ENCODE measurements around the gene AKAP11. TPM values are rescaled to one million over a fixed set of nuclear protein-coding genes. Genes with fewer than 3 reads are reported as not detected.

Gene AKAP11
- total and polyA plus RNA-seq, 2 of the 8 experiments (the other 6 are each of a cell fraction or from before 2014, with no cell fraction given): 4.5 to 21.9 TPM

DNA sequence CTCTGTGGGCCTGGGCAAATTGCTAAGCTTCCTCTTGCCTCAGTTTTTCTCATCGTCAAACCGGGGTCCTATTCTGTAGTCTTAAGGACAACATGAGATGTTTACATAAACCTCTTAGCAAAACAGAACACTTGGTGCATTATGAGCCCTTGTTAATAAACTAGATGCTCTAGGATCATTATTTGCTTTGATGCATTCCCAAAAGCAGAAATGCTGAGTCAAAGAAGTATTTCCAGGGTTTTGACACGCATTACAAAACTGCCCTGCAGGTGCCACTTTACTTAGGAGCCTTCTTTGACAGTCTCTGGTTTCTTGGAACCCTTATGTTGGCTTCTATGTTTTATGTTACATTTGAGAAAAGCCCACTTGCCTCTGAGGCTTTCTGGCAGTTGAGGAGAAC lies 12.1 kb downstream of the AKAP11 start:
- Histone ChIP-seq H2AK5ac (ENCODE audit: low read depth, low read length) (no peak overlapping the region), H2BK12ac (ENCODE audit: low read depth, low read length) (no peak overlapping the region), H3K9ac (replicated peaks in 1 of 4; ENCODE audit: extremely low read depth in 1 of 4, low read depth in 3 of 4, low read length in 3 of 4) (no peak overlapping the region), H2BK5ac (ENCODE audit: low read depth, low read length) (no peak overlapping the region), H3K4ac (replicated peaks; ENCODE audit: insufficient read length, low read depth, low read length) (no peak overlapping the region), H4K91ac (replicated peaks; ENCODE audit: insufficient read length, low read length) (no peak overlapping the region), H3K14ac (ENCODE audit: insufficient read length) (no peak overlapping the region), H3K23ac (ENCODE audit: insufficient read length) (no peak overlapping the region), H2AFZ (ENCODE audit: low read length) (no peak overlapping the region), H3K79me1 (ENCODE audit: low read depth, low read length) (no peaks in the 10 kb centered on the region), H3K9me3 (ENCODE audit: insufficient read depth in 2 of 2, low read depth in 1 of 2, low read length in 1 of 2) (no peaks in the 10 kb centered on the region), H3K36me3 (ENCODE audit: control insufficient read depth in 2 of 4, insufficient read depth in 4 of 4, low read length in 3 of 4) (peaks cover 0 to 26% (median 3%) of the 10 kb centered on the region in 4 experiments; a peak in 4 of 8 replicates), H3K79me2 (ENCODE audit: control insufficient read depth in 1 of 2, insufficient read depth in 2 of 2, low read length in 2 of 2) (peaks cover 0 to 65% of the 10 kb centered on the region in 2 experiments; a peak in 2 of 4 replicates), H3K18ac (ENCODE audit: extremely low read depth, low read length) (no peak overlapping the region), H4K20me1 (replicated peaks in 1 of 2; ENCODE audit: control insufficient read depth in 1 of 2, insufficient read depth in 2 of 2, low read length in 2 of 2) (no peaks in the 10 kb centered on the region), H3K23me2 (ENCODE audit: low read depth, low read length) (no peaks in the 10 kb centered on the region), H3K27me3 (replicated peaks in 1 of 4; ENCODE audit: control insufficient read depth in 3 of 4, extremely low read depth in 1 of 4, insufficient read depth in 3 of 4, low read length in 3 of 4) (no peaks in the 10 kb centered on the region), H3K4me1 (replicated peaks in 1 of 4; ENCODE audit: control insufficient read depth in 3 of 4, insufficient read depth in 4 of 4, low read length in 3 of 4) (peaks cover 0 to 10% (median 6%) of the 10 kb centered on the region in 4 experiments; a peak in 4 of 7 replicates), H2BK20ac (ENCODE audit: low read length) (no peak overlapping the region), H3K56ac (replicated peaks; ENCODE audit: insufficient read length, low read depth, low read length) (no peak overlapping the region), H4K5ac (ENCODE audit: insufficient read length, low read depth, low read length) (no peak overlapping the region), H3K4me3 (ENCODE audit: extremely low read depth in 1 of 4, insufficient read depth in 2 of 4, low read depth in 3 of 4, low read length in 4 of 4) (no peak overlapping the region), H4K8ac (ENCODE audit: extremely low read depth, insufficient read depth, low read length) (no peak overlapping the region), H2BK120ac (replicated peaks; ENCODE audit: low read depth, low read length) (no peak overlapping the region), H2BK15ac (ENCODE audit: low read length) (no peak overlapping the region), H3K27ac (ENCODE audit: low read depth, low read length) (no peak overlapping the region), H3K4me2 (ENCODE audit: insufficient read depth in 1 of 2, low read depth in 2 of 2, low read length in 2 of 2) (peak overlapping the region; percentile 3 to 37; a peak in 1 of 4 replicates)
- FAIRE-seq (no peak), DNase-seq (ENCODE audit: low read depth in 1 of 2, low spot score in 2 of 2) (no peak)
- ChIA-PET POLR2A (ENCODE audit: partially characterized antibody) (interaction anchor here (3.4 kb wide), 1 partner anchor 11 kb away, joined by 12 read pairs; the partner anchor contains the start of gene AKAP11), CTCF (ENCODE audit: partially characterized antibody) (no interaction called here)
- WGBS, 2 experiments (ENCODE audit: extremely low coverage in 1 of 2, insufficient coverage in 1 of 2, insufficient read length in 1 of 2, insufficient replicate concordance in 2 of 2, low coverage in 1 of 2, low lambda C conversion rate in 2 of 2, missing lambda C conversion rate in 1 of 2): 77% methylated on average over 3 of the region's 3 CpGs; no CpG with 5 or more reads in 1 of the 2 experiments
- TF ChIP-seq ATF2 (IDR thresholded peaks at IDR 0.05; ENCODE audit: low read length) (no peak), RXRA (IDR thresholded peaks at IDR 0.05; ENCODE audit: insufficient read depth, low read depth, low read length) (no peak), SAP30 (IDR thresholded peaks at IDR 0.05; ENCODE audit: insufficient read depth, insufficient replicate concordance, low read length) (no peak), BRCA1 (IDR thresholded peaks at IDR 0.05; ENCODE audit: low read depth, low read length) (no peak)
